NCI-H345 treated with DMSO at 0.1 percent for 48 hours (cell line): ENCODE results near the gene NKD1.

Source experiments
- DNase-seq: peaks from one replicate; lab custom pipeline; 2025; ENCODE audit not compliant: unreplicated experiment; lab: John Stamatoyannopoulos, UW

Gene NKD1

GRCh38 chr16:50555952-50556673, 7.9 kb downstream of the NKD1 start:
- no peak for DNase-seq

GRCh38 chr16:50557046-50557445, 8.8 kb downstream of the NKD1 start:
- no peak for DNase-seq

- DNase-seq, result no peak
These were observed 10.7 kb downstream of the NKD1 start for GRCh38 chr16:50558913-50559312.

GRCh38 chr16:50559342-50559741, 11.1 kb downstream of the NKD1 start:
- DNase-seq, result no peak

- no peak for DNase-seq
These were observed 11.8 kb downstream of the NKD1 start for GRCh38 chr16:50559804-50560514.

- no peak for DNase-seq
These were observed 13.0 kb downstream of the NKD1 start for GRCh38 chr16:50560903-50561863.

GRCh38 chr16:50562657-50563056, 14.5 kb downstream of the NKD1 start:
- DNase-seq, result no peak

GRCh38 chr16:50563989-50564388, 15.8 kb downstream of the NKD1 start:
- DNase-seq, result no peak

GRCh38 chr16:50565428-50565827, 17.2 kb downstream of the NKD1 start:
- DNase-seq, result no peak

- no peak for DNase-seq
These were observed 18.1 kb downstream of the NKD1 start for GRCh38 chr16:50566014-50566962.

GRCh38 chr16:50567651-50568050, 19.5 kb downstream of the NKD1 start:
- DNase-seq, result no peak

- no peak for DNase-seq
These were observed 20.1 kb downstream of the NKD1 start for GRCh38 chr16:50568187-50568815.

GRCh38 chr16:50570354-50570753, 22.2 kb downstream of the NKD1 start:
- DNase-seq, result no peak

GRCh38 chr16:50570808-50571598, 22.8 kb downstream of the NKD1 start:
- DNase-seq, result no peak

GRCh38 chr16:50571786-50572185, 23.6 kb downstream of the NKD1 start:
- DNase-seq, result no peak

GRCh38 chr16:50572700-50573099, 24.5 kb downstream of the NKD1 start:
- DNase-seq, result no peak

GRCh38 chr16:50573279-50573678, 25.1 kb downstream of the NKD1 start:
- no peak for DNase-seq

- DNase-seq, result no peak
These were observed 25.9 kb downstream of the NKD1 start for GRCh38 chr16:50573947-50574744.
